ENCODE data around the gene LRRC72. TPM values are rescaled to one million over a fixed set of nuclear protein-coding genes. Genes with fewer than 3 reads are reported as not detected.

LRRC72 gene
- total RNA-seq, 2 donors from 2014 or later = not detected

- Histone ChIP-seq H3K4me3 (ENCODE audit: low read length) (no peak overlapping the region), H3K27ac (ENCODE audit: low read depth, low read length) (no peak overlapping the region), H3K9ac (ENCODE audit: extremely low read depth, low read length, poor library complexity, severe bottlenecking) (no peak overlapping the region), H3K36me3 (ENCODE audit: control insufficient read depth, insufficient read depth, low read length) (no peaks in the 10 kb centered on the region), H3K4me1 (ENCODE audit: control insufficient read depth, insufficient read depth, low read length) (no peaks in the 10 kb centered on the region), H3K27me3 (ENCODE audit: control insufficient read depth, insufficient read depth, low read length, poor library complexity, severe bottlenecking) (no peaks in the 10 kb centered on the region), H3K9me3 (ENCODE audit: control insufficient read depth, low read length) (peaks cover 5% of the 10 kb centered on the region)
- Mint-ChIP-seq H3K4me3 (no peak overlapping the region), H3K27ac (no peak overlapping the region), H3K9me3 (peaks cover 4% of the 10 kb centered on the region), H3K4me1 (peaks cover 9% of the 10 kb centered on the region), H3K36me3 (ENCODE audit: low read depth) (no peaks in the 10 kb centered on the region), H3K27me3 (ENCODE audit: insufficient read depth) (no peaks in the 10 kb centered on the region)
- WGBS, 2 experiments (ENCODE audit: insufficient coverage in 1 of 2, insufficient read length in 1 of 2) = 89% methylated on average over 1 of the region's 1 CpG; no CpG with 5 or more reads in 1 of the 2 experiments
- TF ChIP-seq CTCF (conservative IDR thresholded peaks at IDR 0.05) = no peak
- no peak for DNase-seq
Measured at GRCh38 chr7:16524332-16524731, 2.3 kb upstream of the LRRC72 start.

GRCh38 chr7:16528520-16528919 is 1.9 kb downstream of the LRRC72 start:
- Mint-ChIP-seq H3K9me3 (no peaks in the 10 kb centered on the region), H3K4me1 (peaks cover 31% of the 10 kb centered on the region), H3K27me3 (ENCODE audit: insufficient read depth) (no peaks in the 10 kb centered on the region), H3K27ac (no peak overlapping the region), H3K36me3 (ENCODE audit: low read depth) (no peaks in the 10 kb centered on the region), H3K4me3 (no peak overlapping the region)
- no peak for DNase-seq
- Histone ChIP-seq H3K4me1 (ENCODE audit: control insufficient read depth, insufficient read depth, low read length) (peaks cover 9% of the 10 kb centered on the region), H3K4me3 (ENCODE audit: low read length) (no peak overlapping the region), H3K27ac (ENCODE audit: low read depth, low read length) (no peak overlapping the region), H3K9me3 (ENCODE audit: control insufficient read depth, low read length) (no peaks in the 10 kb centered on the region), H3K36me3 (ENCODE audit: control insufficient read depth, insufficient read depth, low read length) (no peaks in the 10 kb centered on the region), H3K27me3 (ENCODE audit: control insufficient read depth, insufficient read depth, low read length, poor library complexity, severe bottlenecking) (no peaks in the 10 kb centered on the region), H3K9ac (ENCODE audit: extremely low read depth, low read length, poor library complexity, severe bottlenecking) (no peak overlapping the region)
- TF ChIP-seq CTCF (conservative IDR thresholded peaks at IDR 0.05) = no peak

- Mint-ChIP-seq H3K9me3 (no peaks in the 10 kb centered on the region), H3K36me3 (ENCODE audit: low read depth) (no peaks in the 10 kb centered on the region), H3K4me1 (peaks cover 29% of the 10 kb centered on the region), H3K27me3 (ENCODE audit: insufficient read depth) (no peaks in the 10 kb centered on the region), H3K4me3 (no peak overlapping the region), H3K27ac (no peak overlapping the region)
- H3K9ac ChIP-seq (ENCODE audit: extremely low read depth, low read length, poor library complexity, severe bottlenecking) = no peak overlapping the region
- no peaks in the 10 kb centered on the region for H3K36me3 ChIP-seq (ENCODE audit: control insufficient read depth, insufficient read depth, low read length)
- WGBS, 2 experiments (ENCODE audit: insufficient coverage in 1 of 2, insufficient read length in 1 of 2) = no CpG with 5 or more reads among the region's 1 CpG
- H3K27ac ChIP-seq (ENCODE audit: low read depth, low read length) = no peak overlapping the region
- no peaks in the 10 kb centered on the region for H3K27me3 ChIP-seq (ENCODE audit: control insufficient read depth, insufficient read depth, low read length, poor library complexity, severe bottlenecking)
- H3K4me1 ChIP-seq (ENCODE audit: control insufficient read depth, insufficient read depth, low read length) = peaks cover 9% of the 10 kb centered on the region
- TF ChIP-seq CTCF (conservative IDR thresholded peaks at IDR 0.05) = no peak
- no peaks in the 10 kb centered on the region for H3K9me3 ChIP-seq (ENCODE audit: control insufficient read depth, low read length)
- H3K4me3 ChIP-seq (ENCODE audit: low read length) = no peak overlapping the region
- DNase-seq = no peak
Measured at GRCh38 chr7:16529697-16530096, 3.1 kb downstream of the LRRC72 start.
